Stomach (tissue), 9 donors: Measurements from ENCODE around the gene TGIF2. TPM values are rescaled to one million over a fixed set of nuclear protein-coding genes. Genes with fewer than 3 reads are reported as not detected.
A peak's percentile ranks its signal among the peaks of the same experiment; 100 is the strongest.

ENCODE experiments used
- DNase-seq, 2 donors: peaks; one replicate each; pipeline versions ENCODE4 v3.0.0 to v3.0.0-alpha.2; 2013 to 2019
- H3K27ac ChIP-seq, 5 donors: fragments of 200-600 bp in 4 of 5; sonication (generic) in 4 of 5; one replicate each; pipeline ENCODE4 v1.5.1; 2013 to 2019; ENCODE audit warnings: mild to moderate bottlenecking in 1 of 5, moderate library complexity in 1 of 5
- H3K27me3 ChIP-seq, 3 donors: fragments of 200-600 bp; sonication (generic); one replicate each; pipeline ENCODE4 v1.5.1; 2017 to 2019; ENCODE audit warnings: mixed run types in 1 of 3
- H3K36me3 ChIP-seq, 4 donors: fragments of 200-600 bp; sonication (generic); 1 replicate in 3 of 4; 2 replicates in 1 of 4; pipeline ENCODE4 v1.5.1; 2016 to 2019
- H3K4me1 ChIP-seq, 4 donors: fragments of 200-600 bp; sonication (generic); one replicate each; pipeline ENCODE4 v1.5.1; 2016 to 2019
- H3K4me3 ChIP-seq, 4 donors: fragments of 200-600 bp; sonication (generic) in 3 of 4; one replicate each; pipeline ENCODE4 v1.5.1; 2016 to 2019; ENCODE audit warnings: mild to moderate bottlenecking in 1 of 4
- H3K9me3 ChIP-seq, 4 donors: fragments of 200-600 bp; sonication (generic); one replicate each; pipeline ENCODE4 v1.5.1; 2016 to 2019
- EP300 ChIP-seq: sonication (generic); formaldehyde crosslinking; IDR thresholded peaks from one replicate; pipeline ENCODE4 v1.6.1; 2017; ENCODE audit warnings: antibody characterized with exemption
- POLR2A ChIP-seq, 4 donors: fragments of 450-650 bp; IDR thresholded peaks; one replicate each; pipeline ENCODE4 v1.6.1; 2016; ENCODE audit warnings: antibody characterized with exemption in 4 of 4, control low read depth in 2 of 4, mild to moderate bottlenecking in 1 of 4, moderate library complexity in 1 of 4
- POLR2AphosphoS5 ChIP-seq, 3 donors: sonication (generic); formaldehyde crosslinking; IDR thresholded peaks; one replicate each; pipeline ENCODE4 v1.6.1; 2016; ENCODE audit warnings: antibody characterized with exemption in 3 of 3
- WGBS, 5 donors: extraction: QIAGEN DNeasy Blood & Tissue Kit in 3 of 5; methylation state at CpG; one replicate each; pipeline versions ENCODE4 v1.1.5 to v1.1.7; 2013 to 2018; 5-methylcytosine and 5-hydroxymethylcytosine counted together
- intact Hi-C: fragments of 100-400 bp; cut with DNase I; formaldehyde crosslinking; loops from one replicate; pipeline ENCODE4 v1.15.1; 2023; ENCODE audit warnings: low total_unique reads
- polyA plus RNA-seq, 3 donors: library from polyadenylated mRNA; stranded (reverse); fragments of 200-250 nt; gene quantifications; one replicate each; pipeline ENCODE4 v1.2.3, GENCODE V29; 2013
- total RNA-seq, 5 donors: library from RNA; depleted of rRNA; stranded (reverse); fragments of >200 nt; gene quantifications; one replicate each; pipeline versions ENCODE4 v1.1.0 to v1.2.3, GENCODE V29; 2014 to 2016
- TF ChIP-seq, protein P1 (sequence below), 7 experiments: fragments of 450-650 bp in 4 of 7; fragments of 200-600 bp in 3 of 7; sonication (generic) in 3 of 7; IDR thresholded peaks; one replicate each; pipeline ENCODE4 v1.5.1; 2016 to 2019; ENCODE audit warnings: antibody characterized with exemption in 7 of 7, control low read depth in 2 of 7, mild to moderate bottlenecking in 1 of 7
- donor health status: healthy with polysubstance abuse.
- donor health status: Bipolar disorder and iron deficiency.
- donor health status: healthy.

TGIF2 gene
- total and polyA plus RNA-seq, 8 donors, result 4.6 to 24.6 (median 14.9) TPM; not detected in 1

DNA sequence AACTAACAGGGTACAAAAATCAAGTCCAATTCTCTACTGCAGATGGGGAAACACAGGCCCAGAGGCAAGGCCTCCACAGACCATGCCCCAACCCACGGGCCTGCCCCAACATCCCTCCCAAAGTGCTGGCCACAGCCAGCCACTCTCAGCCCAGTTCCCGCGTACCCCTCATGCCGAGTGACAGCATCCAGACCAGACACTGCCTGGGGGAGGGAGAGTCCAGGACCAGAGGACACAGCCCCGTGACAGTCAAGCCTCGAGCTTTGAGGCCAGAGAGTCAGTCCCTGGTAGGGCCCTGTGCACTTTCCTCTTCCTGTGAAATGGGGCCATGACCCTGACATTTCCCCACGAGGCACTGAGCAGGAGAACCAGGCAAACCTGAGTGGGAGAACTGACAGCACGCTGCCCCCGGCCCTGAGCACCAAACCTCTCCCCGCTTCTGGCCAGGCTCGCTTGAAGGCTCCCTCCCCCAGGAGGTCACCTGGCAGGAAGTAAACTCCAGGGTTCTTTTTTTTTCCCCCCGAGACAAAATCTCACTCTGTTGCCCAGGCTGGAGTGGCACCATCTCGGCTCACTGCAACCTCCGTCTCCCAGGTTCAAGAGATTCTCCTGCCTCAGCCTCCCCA lies 27.2 kb upstream of the TGIF2 start:
- Histone ChIP-seq H3K36me3 (peaks cover 0 to 49% (median 28%) of the 10 kb centered on the region in 4 donors), H3K4me3 (peak overlapping the region in 1 of 4 donors; percentile 68), H3K9me3 (no peaks in the 10 kb centered on the region), H3K27me3 (no peaks in the 10 kb centered on the region), H3K27ac (peak overlapping the region in 2 of 5 donors; percentile 91 to 93), H3K4me1 (peaks cover 0 to 75% (median 43%) of the 10 kb centered on the region in 4 donors)
- intact Hi-C loops, result no loop called here
- 69 to 82% (median 74%) methylated on average over 9 to 14 of the region's 14 CpGs for WGBS, 5 donors
- DNase-seq, result no peak
- TF ChIP-seq, protein P1, sequence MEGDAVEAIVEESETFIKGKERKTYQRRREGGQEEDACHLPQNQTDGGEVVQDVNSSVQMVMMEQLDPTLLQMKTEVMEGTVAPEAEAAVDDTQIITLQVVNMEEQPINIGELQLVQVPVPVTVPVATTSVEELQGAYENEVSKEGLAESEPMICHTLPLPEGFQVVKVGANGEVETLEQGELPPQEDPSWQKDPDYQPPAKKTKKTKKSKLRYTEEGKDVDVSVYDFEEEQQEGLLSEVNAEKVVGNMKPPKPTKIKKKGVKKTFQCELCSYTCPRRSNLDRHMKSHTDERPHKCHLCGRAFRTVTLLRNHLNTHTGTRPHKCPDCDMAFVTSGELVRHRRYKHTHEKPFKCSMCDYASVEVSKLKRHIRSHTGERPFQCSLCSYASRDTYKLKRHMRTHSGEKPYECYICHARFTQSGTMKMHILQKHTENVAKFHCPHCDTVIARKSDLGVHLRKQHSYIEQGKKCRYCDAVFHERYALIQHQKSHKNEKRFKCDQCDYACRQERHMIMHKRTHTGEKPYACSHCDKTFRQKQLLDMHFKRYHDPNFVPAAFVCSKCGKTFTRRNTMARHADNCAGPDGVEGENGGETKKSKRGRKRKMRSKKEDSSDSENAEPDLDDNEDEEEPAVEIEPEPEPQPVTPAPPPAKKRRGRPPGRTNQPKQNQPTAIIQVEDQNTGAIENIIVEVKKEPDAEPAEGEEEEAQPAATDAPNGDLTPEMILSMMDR (IDR thresholded peaks at IDR 0.05), result no peak
- no peak for TF ChIP-seq POLR2A (IDR thresholded peaks at IDR 0.05)

DNA sequence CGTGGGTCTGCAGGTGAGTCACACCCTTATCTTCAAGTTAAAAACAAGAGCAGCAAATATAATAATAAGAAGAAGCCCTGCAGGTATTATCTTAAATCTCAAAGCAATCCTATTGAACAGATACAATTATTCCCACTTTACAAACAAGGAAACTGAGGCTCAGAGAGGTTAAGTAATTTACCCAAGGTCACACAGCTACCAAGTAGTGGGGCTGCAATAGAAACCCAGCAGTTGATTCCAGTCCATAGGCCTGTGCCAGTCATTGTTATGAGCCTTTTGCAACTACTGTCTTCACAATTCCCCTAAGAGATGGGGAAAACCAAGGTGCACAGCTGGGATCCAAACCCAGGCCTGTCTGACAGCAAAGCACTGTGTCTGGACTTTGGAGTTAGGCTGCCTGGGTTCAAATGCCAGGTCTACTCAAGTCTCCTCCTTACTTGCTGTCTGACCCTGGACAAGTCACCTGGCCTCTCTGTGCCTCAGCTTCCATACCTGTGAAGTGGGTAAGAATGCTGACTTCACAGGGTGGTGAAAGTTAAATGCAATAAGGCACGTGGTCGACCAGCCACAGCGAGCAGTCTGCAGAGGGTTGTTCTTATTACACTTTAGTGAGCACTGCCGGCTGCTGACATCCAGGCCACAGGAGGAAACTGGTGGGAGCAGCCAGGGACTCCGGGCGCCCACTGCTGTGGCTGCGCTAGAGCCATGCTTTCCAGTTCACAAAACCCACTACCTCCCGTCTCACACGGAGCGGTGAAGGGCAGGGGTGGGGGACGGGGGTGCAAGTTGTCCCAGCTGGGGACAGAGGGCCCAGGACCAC lies 26.0 kb upstream of the TGIF2 start:
- intact Hi-C loops, result no loop called here
- 71 to 83% (median 83%) methylated on average over 11 to 12 of the region's 12 CpGs for WGBS, 5 donors
- Histone ChIP-seq H3K9me3 (no peaks in the 10 kb centered on the region), H3K36me3 (peaks cover 0 to 49% (median 28%) of the 10 kb centered on the region in 4 donors), H3K27me3 (no peaks in the 10 kb centered on the region), H3K4me3 (peak overlapping the region in 1 of 4 donors; percentile 2), H3K4me1 (peaks cover 0 to 63% (median 39%) of the 10 kb centered on the region in 4 donors), H3K27ac (peak overlapping the region in 1 of 5 donors; percentile 16)
- TF ChIP-seq POLR2A (IDR thresholded peaks at IDR 0.05) (no peak), POLR2AphosphoS5 (IDR thresholded peaks at IDR 0.05) (no peak), EP300 (no peak)
- TF ChIP-seq, protein P1 (IDR thresholded peaks at IDR 0.05), result no peak
- no peak for DNase-seq

DNA sequence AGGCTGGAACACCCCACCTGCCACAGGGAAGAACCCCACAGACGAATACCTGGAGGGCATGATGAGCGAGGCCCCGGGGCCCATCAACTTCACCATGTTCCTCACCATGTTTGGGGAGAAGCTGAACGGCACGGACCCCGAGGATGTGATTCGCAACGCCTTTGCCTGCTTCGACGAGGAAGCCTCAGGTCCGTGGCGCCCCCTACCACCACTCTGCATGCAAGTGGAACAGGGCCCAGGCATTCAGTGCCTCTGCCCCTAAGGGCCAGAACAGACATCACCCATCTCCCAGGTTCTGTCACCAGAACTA lies 25.4 kb upstream of the TGIF2 start:
- WGBS, 5 donors, result 67 to 95% (median 78%) methylated on average over 8 to 12 of the region's 12 CpGs
- peaks cover 0 to 49% (median 28%) of the 10 kb centered on the region in 4 donors for H3K36me3 ChIP-seq
- H3K27me3 ChIP-seq, result no peaks in the 10 kb centered on the region
- TF ChIP-seq POLR2A (IDR thresholded peaks at IDR 0.05) (no peak), EP300 (no peak), POLR2AphosphoS5 (IDR thresholded peaks at IDR 0.05) (no peak)
- TF ChIP-seq, protein P1 (IDR thresholded peaks at IDR 0.05), result no peak
- no peak for DNase-seq
- H3K4me3 ChIP-seq, result peak overlapping the region in 1 of 4 donors; percentile 2
- intact Hi-C loops, result no loop called here
- H3K27ac ChIP-seq, result peak overlapping the region in 1 of 5 donors; percentile 16
- no peaks in the 10 kb centered on the region for H3K9me3 ChIP-seq
- peaks cover 0 to 58% (median 33%) of the 10 kb centered on the region in 4 donors for H3K4me1 ChIP-seq

DNA sequence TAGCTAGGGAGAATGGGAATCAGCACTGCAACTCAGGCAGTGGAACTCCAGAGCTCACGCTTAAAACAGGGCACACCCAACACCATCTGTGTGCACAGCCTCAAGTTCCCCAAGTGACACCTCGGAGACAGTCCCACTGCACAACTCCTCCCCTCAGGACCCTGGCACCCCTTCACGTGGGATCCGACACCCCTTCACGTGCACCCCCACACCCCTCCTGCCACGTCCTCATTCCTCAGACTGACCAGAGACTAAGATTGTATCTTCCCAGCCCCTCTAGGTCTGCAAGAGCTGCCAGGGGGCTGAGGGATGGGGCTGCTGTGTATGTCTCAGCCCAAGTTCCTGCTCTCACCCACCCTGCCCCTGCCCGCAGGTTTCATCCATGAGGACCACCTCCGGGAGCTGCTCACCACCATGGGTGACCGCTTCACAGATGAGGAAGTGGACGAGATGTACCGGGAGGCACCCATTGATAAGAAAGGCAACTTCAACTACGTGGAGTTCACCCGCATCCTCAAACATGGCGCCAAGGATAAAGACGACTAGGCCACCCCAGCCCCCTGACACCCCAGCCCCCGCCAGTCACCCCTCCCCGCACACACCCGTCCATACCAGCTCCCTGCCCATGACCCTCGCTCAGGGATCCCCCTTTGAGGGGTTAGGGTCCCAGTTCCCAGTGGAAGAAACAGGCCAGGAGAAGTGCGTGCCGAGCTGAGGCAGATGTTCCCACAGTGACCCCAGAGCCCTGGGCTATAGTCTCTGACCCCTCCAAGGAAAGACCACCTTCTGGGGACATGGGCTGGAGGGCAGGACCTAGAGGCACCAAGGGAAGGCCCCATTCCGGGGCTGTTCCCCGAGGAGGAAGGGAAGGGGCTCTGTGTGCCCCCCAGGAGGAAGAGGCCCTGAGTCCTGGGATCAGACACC lies 24.4 kb upstream of the TGIF2 start:
- 72 to 87% (median 87%) methylated on average over 11 to 23 of the region's 23 CpGs for WGBS, 5 donors
- H3K27me3 ChIP-seq, result no peaks in the 10 kb centered on the region
- no peak overlapping the region for H3K4me3 ChIP-seq
- peak overlapping the region in 2 of 5 donors; percentile 57 to 67 for H3K27ac ChIP-seq
- no peak for DNase-seq
- no peaks in the 10 kb centered on the region for H3K9me3 ChIP-seq
- TF ChIP-seq POLR2AphosphoS5 (IDR thresholded peaks at IDR 0.05) (no peak), EP300 (no peak), POLR2A (IDR thresholded peaks at IDR 0.05) (no peak)
- TF ChIP-seq, protein P1 (IDR thresholded peaks at IDR 0.05), result no peak
- peaks cover 0 to 49% (median 28%) of the 10 kb centered on the region in 4 donors for H3K36me3 ChIP-seq
- H3K4me1 ChIP-seq, result peaks cover 0 to 48% (median 25%) of the 10 kb centered on the region in 4 donors
- intact Hi-C loops, result no loop called here
